NCI-H1105 (cell line): ENCODE results near the gene ARF3.

ENCODE experiments used
- DNase-seq: peaks from one replicate; lab custom pipeline; 2025; lab: John Stamatoyannopoulos, UW

Gene ARF3

GRCh38 chr12:48957141-48958048, at the start of gene ARF3:
ARF3 (minus strand) TSS chr12:48957487; CDS start chr12:48941095, 16,392 bp downstream.
- peak; percentile 84 for DNase-seq

GRCh38 chr12:49000346-49000745, 43.1 kb upstream of the ARF3 start:
- no peak for DNase-seq

GRCh38 chr12:48999371-49000131, 42.3 kb upstream of the ARF3 start, which contains the start of gene DDN:
DDN (minus strand) TSS chr12:48999375; CDS start chr12:48999287, 88 bp downstream.
- no peak for DNase-seq

GRCh38 chr12:48998497-48999353, 41.4 kb upstream of the ARF3 start:
- no peak for DNase-seq

GRCh38 chr12:48997719-48998496, 40.6 kb upstream of the ARF3 start:
- DNase-seq = no peak

GRCh38 chr12:48996794-48997718, 39.8 kb upstream of the ARF3 start:
- DNase-seq = peak; percentile 62

- peak; percentile 51 for DNase-seq
These were observed 38.0 kb upstream of the ARF3 start for GRCh38 chr12:48995086-48995879.

- DNase-seq = no peak
These were observed 37.2 kb upstream of the ARF3 start for GRCh38 chr12:48994224-48995085.

GRCh38 chr12:48993787-48994186, 36.5 kb upstream of the ARF3 start:
- no peak for DNase-seq

- DNase-seq = no peak
These were observed 34.2 kb upstream of the ARF3 start for GRCh38 chr12:48991247-48992050.

GRCh38 chr12:48990552-48990951, 33.3 kb upstream of the ARF3 start:
- no peak for DNase-seq

- no peak for DNase-seq
These were observed 30.9 kb upstream of the ARF3 start for GRCh38 chr12:48988030-48988649.

- DNase-seq = no peak
These were observed 29.5 kb upstream of the ARF3 start for GRCh38 chr12:48986720-48987291.

GRCh38 chr12:48985901-48986300, 28.6 kb upstream of the ARF3 start:
- DNase-seq = no peak

- DNase-seq = no peak
These were observed 28.2 kb upstream of the ARF3 start for GRCh38 chr12:48985475-48985897.

- no peak for DNase-seq
These were observed 25.3 kb upstream of the ARF3 start for GRCh38 chr12:48982397-48983080.
